Suprapubic skin (tissue), 4 donors: ENCODE measurements around the gene NRXN3. TPM values are rescaled to one million over a fixed set of nuclear protein-coding genes. Genes with fewer than 3 reads are reported as not detected.

Experiments used
- DNase-seq, 2 donors: peaks; one replicate each; pipeline ENCODE4 v3.0.0-alpha.2; 2019; ENCODE audit warnings: low spot score in 2 of 2
- H3K27ac ChIP-seq: fragments of 200-600 bp; sonication (generic); one replicate; pipeline ENCODE4 v1.5.1; 2019
- H3K27me3 ChIP-seq: fragments of 200-600 bp; sonication (generic); one replicate; pipeline ENCODE4 v1.5.1; 2019
- H3K36me3 ChIP-seq: fragments of 200-600 bp; sonication (generic); one replicate; pipeline ENCODE4 v1.5.1; 2019
- H3K4me1 ChIP-seq: fragments of 200-600 bp; sonication (generic); one replicate; pipeline ENCODE4 v1.5.1; 2019
- H3K4me3 ChIP-seq: fragments of 200-600 bp; sonication (generic); one replicate; pipeline ENCODE4 v1.5.1; 2019; ENCODE audit warnings: mild to moderate bottlenecking
- H3K9me3 ChIP-seq: fragments of 200-600 bp; sonication (generic); one replicate; pipeline ENCODE4 v1.5.1; 2019
- CTCF ChIP-seq, 2 donors: fragments of 200-600 bp in 1 of 2; fragments of 450-650 bp in 1 of 2; sonication (generic) in 1 of 2; IDR thresholded peaks; one replicate each; pipeline ENCODE4 v1.5.1; 2016 to 2019; ENCODE audit warnings: antibody characterized with exemption in 2 of 2, mild to moderate bottlenecking in 1 of 2, moderate library complexity in 1 of 2
- EP300 ChIP-seq: sonication (generic); formaldehyde crosslinking; IDR thresholded peaks from one replicate; pipeline ENCODE4 v1.6.1; 2017; ENCODE audit warnings: antibody characterized with exemption
- POLR2A ChIP-seq, 2 donors: fragments of 450-650 bp; IDR thresholded peaks; one replicate each; pipeline ENCODE4 v1.6.1; 2017; ENCODE audit warnings: antibody characterized with exemption in 2 of 2, mild to moderate bottlenecking in 2 of 2, moderate library complexity in 2 of 2
- POLR2AphosphoS5 ChIP-seq, 3 donors: sonication (generic); formaldehyde crosslinking; IDR thresholded peaks; one replicate each; pipeline ENCODE4 v1.6.1; 2017; ENCODE audit warnings: antibody characterized with exemption in 3 of 3
- WGBS: methylation state at CpG from one replicate; pipeline ENCODE4 v1.1.5; 2018; 5-methylcytosine and 5-hydroxymethylcytosine counted together
- total RNA-seq, 4 donors: library from RNA; depleted of rRNA; stranded (reverse); fragments of >200 nt; gene quantifications; one replicate each; pipeline ENCODE4 v1.1.0, GENCODE V29; 2016

NRXN3 gene
- total RNA-seq, 4 donors from 2014 or later = 0.79 to 4.3 (median 3.3) TPM

GRCh38 chr14:79530555-79530954, 1360.4 kb downstream of the NRXN3 start:
- 89% methylated on average over 1 of the region's 1 CpG for WGBS

GRCh38 chr14:79534703-79535353, 1364.7 kb downstream of the NRXN3 start:
- Histone ChIP-seq H3K27me3 (no peaks in the 10 kb centered on the region), H3K27ac (no peak overlapping the region), H3K4me3 (no peak overlapping the region), H3K36me3 (no peaks in the 10 kb centered on the region), H3K4me1 (no peaks in the 10 kb centered on the region), H3K9me3 (no peaks in the 10 kb centered on the region)
- TF ChIP-seq CTCF (IDR thresholded peaks at IDR 0.05) (no peak), EP300 (no peak), POLR2AphosphoS5 (IDR thresholded peaks at IDR 0.05) (no peak)
- DNase-seq = no peak
- WGBS = 53% methylated on average over 8 of the region's 8 CpGs

More at GRCh38 chr14:79530555-79530954, 1360.4 kb downstream of the NRXN3 start:
- Histone ChIP-seq H3K9me3 (no peaks in the 10 kb centered on the region), H3K4me3 (no peak overlapping the region), H3K36me3 (no peaks in the 10 kb centered on the region), H3K4me1 (no peaks in the 10 kb centered on the region), H3K27me3 (no peaks in the 10 kb centered on the region), H3K27ac (no peak overlapping the region)
- DNase-seq = no peak
- TF ChIP-seq POLR2A (IDR thresholded peaks at IDR 0.05) (no peak), EP300 (no peak), POLR2AphosphoS5 (IDR thresholded peaks at IDR 0.05) (no peak), CTCF (IDR thresholded peaks at IDR 0.05) (no peak)

GRCh38 chr14:79540394-79540793, 1370.2 kb downstream of the NRXN3 start:
- TF ChIP-seq CTCF (IDR thresholded peaks at IDR 0.05) = no peak
- TF ChIP-seq POLR2AphosphoS5 (IDR thresholded peaks at IDR 0.05) = no peak
- no peak for TF ChIP-seq POLR2A (IDR thresholded peaks at IDR 0.05)
- no peak for TF ChIP-seq EP300
- Histone ChIP-seq H3K9me3 (no peaks in the 10 kb centered on the region), H3K36me3 (no peaks in the 10 kb centered on the region), H3K4me1 (no peaks in the 10 kb centered on the region), H3K4me3 (no peak overlapping the region), H3K27me3 (no peaks in the 10 kb centered on the region), H3K27ac (no peak overlapping the region)
- no peak for DNase-seq
- 42% methylated on average over 1 of the region's 1 CpG for WGBS

- Histone ChIP-seq H3K27me3 (no peaks in the 10 kb centered on the region), H3K4me3 (no peak overlapping the region), H3K4me1 (no peaks in the 10 kb centered on the region), H3K36me3 (no peaks in the 10 kb centered on the region), H3K27ac (no peak overlapping the region), H3K9me3 (no peaks in the 10 kb centered on the region)
- no peak for DNase-seq
- no peak for TF ChIP-seq POLR2AphosphoS5 (IDR thresholded peaks at IDR 0.05)
- no peak for TF ChIP-seq POLR2A (IDR thresholded peaks at IDR 0.05)
- no peak for TF ChIP-seq CTCF (IDR thresholded peaks at IDR 0.05)
- TF ChIP-seq EP300 = no peak
- 82% methylated on average over 3 of the region's 3 CpGs for WGBS
These were observed 1371.9 kb downstream of the NRXN3 start for GRCh38 chr14:79542121-79542520.

GRCh38 chr14:79543348-79543747, 1373.2 kb downstream of the NRXN3 start:
- Histone ChIP-seq H3K9me3 (no peaks in the 10 kb centered on the region), H3K4me1 (no peaks in the 10 kb centered on the region), H3K27ac (no peak overlapping the region), H3K27me3 (no peaks in the 10 kb centered on the region), H3K36me3 (no peaks in the 10 kb centered on the region), H3K4me3 (no peak overlapping the region)
- 64% methylated on average over 1 of the region's 1 CpG for WGBS
- TF ChIP-seq POLR2A (IDR thresholded peaks at IDR 0.05) (no peak), EP300 (no peak), POLR2AphosphoS5 (IDR thresholded peaks at IDR 0.05) (no peak), CTCF (IDR thresholded peaks at IDR 0.05) (no peak)
- no peak for DNase-seq
